Astrocyte of the spinal cord (primary cell): Measurements from ENCODE around the gene RAPSN.

Experiments used
- DNase-seq: peaks from one replicate; pipeline ENCODE4 v3.0.0; 2011; ENCODE audit warnings: low read depth, low spot score
- H3K4me3 ChIP-seq: 2 replicates; pipeline ENCODE4 v1.5.1; 2011; ENCODE audit warnings: low read depth, mild to moderate bottlenecking, low read length, moderate library complexity
- CTCF ChIP-seq: IDR thresholded peaks from 2 replicates; pipeline ENCODE4 v1.5.1; 2012; ENCODE audit warnings: low read depth, mild to moderate bottlenecking, low read length, inconsistent platforms
- in situ Hi-C: cut with HindIII; loops from 2 replicates; pipeline ENCODE4 v1.10.0; 2017; ENCODE audit warnings: low sequenced_read_pairs

Gene RAPSN

GRCh38 chr11:47391711-47392432 lies 57.1 kb downstream of the RAPSN start:
- TF ChIP-seq CTCF, result no peak

GRCh38 chr11:47391077-47391583 lies 57.8 kb downstream of the RAPSN start:
- TF ChIP-seq CTCF, result no peak
- no peak for DNase-seq
- no peak overlapping the region for H3K4me3 ChIP-seq
- in situ Hi-C loops, result no loop called here

More at GRCh38 chr11:47391711-47392432, 57.1 kb downstream of the RAPSN start:
- no peak overlapping the region for H3K4me3 ChIP-seq
- in situ Hi-C loops, result no loop called here
- DNase-seq, result no peak

DNA sequence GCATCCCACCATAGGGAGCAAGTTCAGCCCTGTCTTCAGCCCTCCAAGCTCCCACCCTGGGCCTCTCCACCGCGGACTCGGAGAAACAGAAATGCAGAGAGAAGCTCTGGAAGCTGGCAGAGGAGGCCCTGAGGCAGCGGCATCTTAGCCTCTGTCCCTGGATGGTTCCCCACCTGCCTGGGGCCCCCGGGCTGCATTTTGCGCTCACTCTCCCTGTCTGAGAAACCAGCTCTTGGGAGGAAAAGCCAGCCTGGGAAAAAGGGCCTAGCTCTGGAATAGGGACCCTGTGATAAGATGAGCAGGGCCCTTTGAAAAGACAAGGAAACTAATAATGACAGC lies 58.5 kb downstream of the RAPSN start:
- TF ChIP-seq CTCF, result no peak
- no peak overlapping the region for H3K4me3 ChIP-seq
- no peak for DNase-seq
- in situ Hi-C loops, result no loop called here

DNA sequence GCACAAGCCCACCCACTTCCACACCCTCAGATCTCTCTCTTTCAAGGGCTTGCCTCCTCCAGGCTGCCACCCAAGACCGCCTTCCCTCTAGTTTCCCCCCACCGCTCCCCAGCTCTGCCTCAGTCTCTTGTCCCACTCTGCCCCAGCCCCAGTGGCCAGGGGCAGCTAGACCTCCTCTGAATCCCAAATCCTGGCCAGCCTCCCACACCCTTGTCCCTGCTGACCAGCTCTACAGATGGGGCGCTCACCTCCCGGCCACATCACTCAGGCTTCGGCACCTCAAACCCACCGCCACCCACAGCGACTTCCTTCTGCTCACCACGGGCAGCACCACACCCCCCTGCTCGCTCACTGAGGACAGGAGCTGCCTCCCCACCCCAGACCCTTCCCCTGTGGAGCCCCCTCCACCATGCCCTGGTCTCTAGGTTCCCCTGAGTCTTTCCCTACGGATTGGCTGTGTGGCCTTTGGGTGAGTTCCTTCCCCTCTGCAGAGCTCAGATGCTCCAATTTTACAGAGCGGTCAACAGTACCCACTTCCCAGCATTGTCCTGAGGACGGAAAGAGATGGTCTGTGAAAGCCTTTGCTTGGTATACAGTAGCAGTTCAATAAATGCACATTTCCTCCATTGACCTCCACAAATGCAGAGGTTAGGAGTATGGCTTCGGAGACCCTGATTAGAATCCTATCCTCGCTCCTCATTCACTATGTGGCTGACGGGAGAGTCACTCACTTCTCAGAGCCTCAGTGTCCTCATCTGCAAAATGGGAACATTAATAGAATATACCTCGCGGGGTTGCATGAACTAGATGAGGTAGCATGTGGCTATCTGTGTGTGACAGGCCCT lies 59.1 kb downstream of the RAPSN start:
- in situ Hi-C loops, result no loop called here
- no peak overlapping the region for H3K4me3 ChIP-seq
- TF ChIP-seq CTCF, result no peak
- DNase-seq, result no peak

- H3K4me3 ChIP-seq, result no peak overlapping the region
- in situ Hi-C loops, result no loop called here
- no peak for DNase-seq
- no peak for TF ChIP-seq CTCF
Observed at GRCh38 chr11:47388697-47389576, 60.0 kb downstream of the RAPSN start.

GRCh38 chr11:47387944-47388696 lies 60.8 kb downstream of the RAPSN start:
- TF ChIP-seq CTCF, result no peak
- no peak for DNase-seq
- in situ Hi-C loops, result no loop called here
- no peak overlapping the region for H3K4me3 ChIP-seq
